Gastrocnemius medialis (tissue), 4 donors: ENCODE measurements around the gene SLC27A1.

Experiments
- POLR2A ChIP-seq, 2 donors: fragments of 450-650 bp; IDR thresholded peaks; one replicate each; pipeline ENCODE4 v1.6.1; 2017; ENCODE audit warnings: antibody characterized with exemption in 2 of 2, mild to moderate bottlenecking in 2 of 2, moderate library complexity in 2 of 2
- TF ChIP-seq, protein P1 (sequence below), 5 experiments: fragments of 450-650 bp in 3 of 5; fragments of 200-600 bp in 2 of 5; sonication (generic) in 2 of 5; IDR thresholded peaks in 4 of 5; conservative IDR thresholded peaks in 1 of 5; 1 replicate in 4 of 5; 2 replicates in 1 of 5; pipeline ENCODE4 v1.5.1; 2016 to 2019; ENCODE audit warnings: antibody characterized with exemption in 5 of 5, mild to moderate bottlenecking in 3 of 5, moderate library complexity in 3 of 5

DNA sequence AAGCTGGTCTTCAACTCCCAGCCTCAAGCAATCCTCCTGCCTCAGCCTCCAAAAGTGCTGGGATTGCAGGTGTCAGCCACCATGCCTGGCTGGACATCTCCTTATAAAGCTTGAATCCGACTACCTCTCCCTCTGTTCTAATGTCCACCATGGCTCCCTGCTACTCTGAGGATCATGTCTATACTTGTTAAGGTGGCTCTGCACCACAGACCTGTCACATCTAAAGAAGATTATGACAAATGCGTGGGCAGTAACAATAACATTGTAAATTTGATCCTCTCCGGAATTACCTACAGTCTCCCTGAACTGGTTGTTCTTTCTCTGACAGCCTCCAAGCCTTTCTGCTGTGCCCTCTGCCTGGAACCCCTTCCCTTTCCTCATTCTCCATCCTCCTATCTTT lies 11.4 kb upstream of the SLC27A1 start:
- TF ChIP-seq POLR2A (IDR thresholded peaks at IDR 0.05), result no peak
- TF ChIP-seq, protein P1, sequence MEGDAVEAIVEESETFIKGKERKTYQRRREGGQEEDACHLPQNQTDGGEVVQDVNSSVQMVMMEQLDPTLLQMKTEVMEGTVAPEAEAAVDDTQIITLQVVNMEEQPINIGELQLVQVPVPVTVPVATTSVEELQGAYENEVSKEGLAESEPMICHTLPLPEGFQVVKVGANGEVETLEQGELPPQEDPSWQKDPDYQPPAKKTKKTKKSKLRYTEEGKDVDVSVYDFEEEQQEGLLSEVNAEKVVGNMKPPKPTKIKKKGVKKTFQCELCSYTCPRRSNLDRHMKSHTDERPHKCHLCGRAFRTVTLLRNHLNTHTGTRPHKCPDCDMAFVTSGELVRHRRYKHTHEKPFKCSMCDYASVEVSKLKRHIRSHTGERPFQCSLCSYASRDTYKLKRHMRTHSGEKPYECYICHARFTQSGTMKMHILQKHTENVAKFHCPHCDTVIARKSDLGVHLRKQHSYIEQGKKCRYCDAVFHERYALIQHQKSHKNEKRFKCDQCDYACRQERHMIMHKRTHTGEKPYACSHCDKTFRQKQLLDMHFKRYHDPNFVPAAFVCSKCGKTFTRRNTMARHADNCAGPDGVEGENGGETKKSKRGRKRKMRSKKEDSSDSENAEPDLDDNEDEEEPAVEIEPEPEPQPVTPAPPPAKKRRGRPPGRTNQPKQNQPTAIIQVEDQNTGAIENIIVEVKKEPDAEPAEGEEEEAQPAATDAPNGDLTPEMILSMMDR (IDR thresholded peaks at IDR 0.05 in 4 of 5, conservative IDR thresholded peaks at IDR 0.05 in 1 of 5), result no peak
